ENCODE data around the gene SLC32A1. TPM values are rescaled to one million over a fixed set of nuclear protein-coding genes. Genes with fewer than 3 reads are reported as not detected.

Gene SLC32A1
- total and polyA plus RNA-seq, 2 of the 4 experiments (the other 2 are of a cell fraction): not detected

DNA sequence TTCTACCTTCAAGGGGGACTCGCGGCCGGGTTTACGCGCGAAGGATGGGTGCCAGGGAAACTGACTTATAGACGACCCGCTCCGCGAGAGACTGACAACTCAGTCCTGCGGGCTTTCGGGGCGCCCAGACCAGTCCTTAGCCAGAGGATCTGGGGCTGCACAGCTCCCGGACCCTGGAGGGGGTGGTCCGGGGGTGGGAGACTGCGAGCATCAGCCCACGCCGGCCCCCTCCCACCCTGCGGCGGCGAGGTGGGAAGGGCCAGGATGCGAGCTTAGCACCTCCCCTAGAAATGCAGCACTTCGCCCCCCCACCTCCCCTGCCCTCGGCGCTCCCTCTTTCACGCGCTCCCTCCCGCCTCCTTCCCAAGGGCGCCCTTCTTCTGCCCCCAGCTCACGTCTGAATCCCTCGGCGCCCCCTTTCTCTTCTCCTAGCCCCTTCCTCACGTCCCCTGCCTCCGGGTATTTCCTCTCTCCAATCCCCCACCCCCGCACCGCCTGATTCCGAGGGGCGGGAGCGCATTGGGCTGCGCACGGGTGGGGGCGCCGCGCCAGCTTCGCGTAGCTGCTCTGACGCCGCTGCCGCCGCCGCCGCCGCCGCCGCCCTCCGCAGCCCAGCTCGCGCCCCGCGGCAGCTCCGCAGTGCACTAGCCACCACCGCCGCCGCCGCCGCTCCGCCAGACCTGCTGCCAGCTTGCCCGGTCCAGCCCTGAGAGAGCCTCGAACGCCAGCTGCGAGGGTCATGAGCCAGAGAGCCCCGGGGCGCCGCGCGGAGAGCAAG, at the start of gene SLC32A1 (continued):
- TF ChIP-seq BHLHE40 (IDR thresholded peaks at IDR 0.05; ENCODE audit: low read depth, low read length) (no peak), RCOR1 (IDR thresholded peaks at IDR 0.05; ENCODE audit: insufficient replicate concordance, low read length) (no peak)

DNA sequence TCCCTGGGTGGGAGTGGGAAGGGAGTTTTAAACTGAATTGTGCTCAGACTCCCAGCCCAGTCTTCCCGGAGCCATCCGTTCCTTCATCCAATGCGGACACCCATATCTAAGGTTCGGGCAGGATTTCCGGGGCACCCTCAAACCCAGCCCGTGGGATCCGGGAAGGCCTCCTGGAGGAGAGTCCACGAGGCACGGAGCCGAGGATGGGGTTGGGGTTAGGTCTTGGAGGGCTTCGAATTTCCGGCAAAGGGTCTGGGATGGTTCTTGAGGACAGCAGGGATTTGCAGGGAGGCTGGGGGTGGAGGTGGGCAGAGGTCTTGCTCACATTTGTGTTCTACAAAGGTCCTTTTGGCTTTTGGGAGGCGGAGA, 49.5 kb upstream of the SLC32A1 start:
- intact Hi-C loops (cut with micrococcal nuclease): no loop called here

More for the DNA sequence above, 49.5 kb upstream of the SLC32A1 start:
- ATAC-seq (ENCODE audit: low read depth) (peak; percentile 14; the same call in 1 of the 2 replicates), DNase-seq (no peak)
- Histone ChIP-seq H4K8ac (ENCODE audit: low read depth in 2 of 2, low read length in 2 of 2) (no peak overlapping the region), H3K9me3 (ENCODE audit: control insufficient read depth, insufficient read depth, low read length) (no peaks in the 10 kb centered on the region), H2BK120ac (ENCODE audit: low read depth, low read length) (no peak overlapping the region), H3K4me2 (ENCODE audit: low read depth, low read length) (peak overlapping the region; percentile 64), H3K4ac (ENCODE audit: low read depth, low read length) (no peak overlapping the region), H2AFZ (replicated peaks; ENCODE audit: low read length, poor library complexity) (peak overlapping the region; percentile 78), H3K4me3 (ENCODE audit: insufficient read depth, low read depth, low read length) (peak overlapping the region; percentile 21; the same call in 1 of the 2 replicates), H3K9ac (ENCODE audit: low read depth, low read length) (no peak overlapping the region), H2BK15ac (ENCODE audit: low read depth, low read length) (no peak overlapping the region), H3K56ac (ENCODE audit: extremely low read depth, insufficient read depth, low read length) (no peak overlapping the region), H3K14ac (replicated peaks; ENCODE audit: low read depth, low read length) (no peak overlapping the region), H3K27ac (ENCODE audit: insufficient read depth, low read length) (no peak overlapping the region), H3K23ac (ENCODE audit: low read depth, low read length) (no peak overlapping the region), H3K18ac (ENCODE audit: low read depth, low read length) (no peak overlapping the region), H2BK20ac (ENCODE audit: low read depth, low read length) (no peak overlapping the region), H3K4me1 (ENCODE audit: control insufficient read depth, insufficient read depth, low read length) (no peaks in the 10 kb centered on the region), H4K20me1 (ENCODE audit: insufficient read depth, low read length) (no peaks in the 10 kb centered on the region; the same call in 1 of the 2 replicates), H2AK5ac (ENCODE audit: low read depth, low read length) (no peak overlapping the region), H4K5ac (ENCODE audit: low read depth, low read length) (no peak overlapping the region), H3K36me3 (ENCODE audit: control insufficient read depth, insufficient read depth, low read length) (no peaks in the 10 kb centered on the region), H3K79me1 (ENCODE audit: low read depth in 1 of 2, low read length in 2 of 2) (no peaks in the 10 kb centered on the region), H2BK5ac (ENCODE audit: low read depth, low read length, poor library complexity, severe bottlenecking) (no peak overlapping the region), H2AK9ac (replicated peaks; ENCODE audit: low read depth, low read length, poor library complexity) (no peak overlapping the region), H4K91ac (ENCODE audit: insufficient read depth, low read depth, low read length) (no peak overlapping the region), H3K27me3 (ENCODE audit: control insufficient read depth, insufficient read depth, low read length) (peaks cover 5% of the 10 kb centered on the region; the same call in 1 of the 2 replicates), H3K9me1 (ENCODE audit: insufficient read depth, low read length) (peaks cover 4% of the 10 kb centered on the region; the same call in 1 of the 2 replicates)
- ChIA-PET POLR2A (ENCODE audit: unreplicated experiment) (no interaction called here), CTCF (no interaction called here)
- 50% methylated on average over 2 of the region's 13 CpGs; no CpG with 5 or more reads in 1 of the 2 experiments for WGBS, 2 experiments (ENCODE audit: extremely low coverage in 2 of 2, insufficient read length in 1 of 2)
- in situ Hi-C loops (cut with MboI; ENCODE audit: low sequenced_read_pairs): no loop called here
- dilution Hi-C loops (cut with HindIII; ENCODE audit: low sequenced_read_pairs, unreplicated experiment): no loop called here
- no TSS peak for BruUV-seq (replicated peaks)
- TF ChIP-seq BHLHE40 (IDR thresholded peaks at IDR 0.05; ENCODE audit: low read depth, low read length) (no peak), NFE2L2 (IDR thresholded peaks at IDR 0.05; ENCODE audit: low read depth, low read length) (no peak), SMC3 (IDR thresholded peaks at IDR 0.05; ENCODE audit: low read depth, low read length) (no peak), CEBPB (IDR thresholded peaks at IDR 0.05; ENCODE audit: low read depth, low read length) (no peak), MXI1 (IDR thresholded peaks at IDR 0.05; ENCODE audit: borderline replicate concordance, low read depth, low read length) (no peak), RCOR1 (IDR thresholded peaks at IDR 0.05; ENCODE audit: insufficient replicate concordance, low read length) (no peak), FOS (IDR thresholded peaks at IDR 0.05; ENCODE audit: low read depth, low read length) (no peak), CHD1 (IDR thresholded peaks at IDR 0.05; ENCODE audit: low read depth, low read length) (no peak), RAD21 (IDR thresholded peaks at IDR 0.05; ENCODE audit: low read length) (no peak)
- TF ChIP-seq, protein P1, sequence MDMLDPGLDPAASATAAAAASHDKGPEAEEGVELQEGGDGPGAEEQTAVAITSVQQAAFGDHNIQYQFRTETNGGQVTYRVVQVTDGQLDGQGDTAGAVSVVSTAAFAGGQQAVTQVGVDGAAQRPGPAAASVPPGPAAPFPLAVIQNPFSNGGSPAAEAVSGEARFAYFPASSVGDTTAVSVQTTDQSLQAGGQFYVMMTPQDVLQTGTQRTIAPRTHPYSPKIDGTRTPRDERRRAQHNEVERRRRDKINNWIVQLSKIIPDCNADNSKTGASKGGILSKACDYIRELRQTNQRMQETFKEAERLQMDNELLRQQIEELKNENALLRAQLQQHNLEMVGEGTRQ (IDR thresholded peaks at IDR 0.05; ENCODE audit: low read depth, low read length): no peak

Data from IMR-90 (cell line).